ENCODE data around the gene THSD4.

- TF ChIP-seq CTCF (IDR thresholded peaks at IDR 0.05) (no peak), POLR2A (IDR thresholded peaks at IDR 0.05) (no peak)
Observed at GRCh38 chr15:71092056-71092600, 23.1 kb upstream of the THSD4 start.

Data from thyroid gland (tissue), 4 donors.